GM18858 (cell line): ENCODE measurements around the gene PRF1.
A peak's percentile ranks its signal among the peaks of the same experiment; 100 is the strongest.
"Not testable (repeated sequence)": the region's sequence is repeated elsewhere in the genome, so short reads cannot be mapped to it uniquely, and the experiment has no call there.

ENCODE experiments used
- ATAC-seq: cut with Tn5 transposase; IDR thresholded peaks from one replicate; pipeline ENCODE4 v1.9.1; 2021; ENCODE audit not compliant: unreplicated experiment

Gene PRF1

DNA sequence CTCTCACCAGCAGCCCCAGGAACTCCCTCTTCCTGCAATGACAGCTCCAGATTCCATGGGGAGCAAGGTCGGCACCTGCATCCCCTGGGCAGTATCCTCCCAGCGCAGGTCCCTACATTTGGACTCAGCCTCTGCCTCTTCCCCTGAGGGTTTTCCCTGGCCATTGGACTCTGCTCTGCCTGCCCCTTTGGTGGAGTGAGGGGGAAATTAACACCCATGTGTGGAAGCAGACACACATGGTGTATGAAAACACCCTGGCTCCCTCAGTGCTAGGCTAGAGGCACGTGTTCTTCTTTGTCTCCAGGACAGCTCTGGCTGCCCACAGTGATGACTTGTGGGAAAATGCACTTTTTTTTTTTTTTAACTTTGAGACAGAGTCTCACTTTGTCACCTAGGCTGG lies 8.4 kb downstream of the PRF1 start:
- no peak for ATAC-seq

DNA sequence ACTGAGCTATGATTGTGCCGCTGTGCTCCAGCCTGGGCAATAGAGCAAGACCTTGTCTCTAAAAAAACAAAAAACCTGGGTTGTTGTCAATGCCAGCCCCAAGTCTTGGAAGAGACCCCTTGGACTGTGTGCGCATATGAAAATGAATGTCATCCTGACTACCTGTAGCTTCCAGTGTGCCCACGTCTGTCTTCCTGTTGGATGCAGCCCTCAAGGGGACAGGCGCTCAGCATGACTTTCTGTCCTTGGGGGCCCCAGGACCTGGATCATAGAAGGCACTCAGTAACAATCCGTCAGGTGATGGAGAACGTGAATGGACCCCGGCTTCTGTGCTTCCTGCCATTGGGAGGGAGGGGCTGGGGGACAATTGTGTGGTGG lies 9.0 kb downstream of the PRF1 start:
- ATAC-seq, result no peak

DNA sequence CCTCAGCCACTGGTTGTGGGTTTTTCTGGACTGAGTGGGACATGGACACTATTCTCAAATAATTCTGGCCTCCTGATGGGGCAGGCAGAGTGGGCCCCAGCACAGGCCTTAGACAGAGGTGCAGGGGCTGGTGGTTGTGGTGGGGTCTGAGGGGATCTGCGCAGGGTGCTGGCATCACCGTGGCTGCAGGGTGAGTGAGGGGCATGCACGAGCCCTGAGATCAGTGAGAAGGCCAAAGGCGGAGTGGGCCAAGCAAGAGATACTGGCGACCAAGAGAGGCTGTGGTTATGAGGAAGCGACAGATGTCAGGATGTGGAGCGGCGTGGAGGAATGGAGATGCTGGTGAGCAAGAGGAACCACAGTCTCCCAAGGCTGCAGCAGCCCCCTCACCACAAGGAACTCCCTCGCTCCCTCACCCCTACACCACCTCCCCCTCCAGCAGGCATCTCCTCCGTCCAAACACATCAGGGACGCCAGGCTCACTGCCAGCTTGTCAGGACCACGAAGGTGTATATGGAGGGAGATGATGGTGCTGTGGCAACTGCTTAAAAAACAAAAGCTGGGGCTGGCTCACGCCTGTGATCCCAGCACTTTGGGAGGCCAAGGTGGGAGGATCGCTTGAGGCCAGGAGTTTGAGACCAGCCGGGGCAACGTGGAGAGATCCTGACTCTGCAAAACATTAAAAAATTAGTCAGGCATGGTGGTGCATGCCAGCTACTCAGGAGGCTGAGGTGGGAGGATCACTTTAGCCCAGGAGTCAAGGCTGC lies 9.6 kb downstream of the PRF1 start:
- no peak for ATAC-seq

DNA sequence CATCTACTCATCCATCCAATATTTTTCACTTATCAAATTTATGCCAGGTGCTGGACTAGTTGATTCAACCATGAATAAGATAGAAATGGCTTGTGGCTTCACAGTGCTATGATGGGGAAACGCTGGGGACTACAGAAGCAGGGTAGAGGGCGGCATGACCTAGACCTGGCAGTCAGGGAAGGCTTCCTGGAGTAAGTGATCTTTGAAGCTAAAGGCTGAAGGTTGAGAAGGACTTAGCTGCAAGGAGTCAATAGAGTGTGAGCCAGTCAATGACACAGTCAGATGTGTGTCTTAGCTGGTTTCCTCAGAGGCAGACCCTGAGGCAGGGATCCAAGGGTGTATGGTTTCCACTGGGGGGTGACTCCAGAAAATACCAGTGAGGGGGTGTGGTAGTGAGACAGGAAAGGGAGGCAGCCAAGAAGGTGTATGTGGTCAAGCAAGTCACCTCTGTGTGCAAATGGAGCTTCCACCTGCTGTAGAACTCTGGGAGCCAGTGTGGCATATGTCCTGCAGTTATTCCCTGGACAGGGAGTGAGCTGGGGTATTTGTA lies 10.3 kb downstream of the PRF1 start:
- no peak for ATAC-seq

DNA sequence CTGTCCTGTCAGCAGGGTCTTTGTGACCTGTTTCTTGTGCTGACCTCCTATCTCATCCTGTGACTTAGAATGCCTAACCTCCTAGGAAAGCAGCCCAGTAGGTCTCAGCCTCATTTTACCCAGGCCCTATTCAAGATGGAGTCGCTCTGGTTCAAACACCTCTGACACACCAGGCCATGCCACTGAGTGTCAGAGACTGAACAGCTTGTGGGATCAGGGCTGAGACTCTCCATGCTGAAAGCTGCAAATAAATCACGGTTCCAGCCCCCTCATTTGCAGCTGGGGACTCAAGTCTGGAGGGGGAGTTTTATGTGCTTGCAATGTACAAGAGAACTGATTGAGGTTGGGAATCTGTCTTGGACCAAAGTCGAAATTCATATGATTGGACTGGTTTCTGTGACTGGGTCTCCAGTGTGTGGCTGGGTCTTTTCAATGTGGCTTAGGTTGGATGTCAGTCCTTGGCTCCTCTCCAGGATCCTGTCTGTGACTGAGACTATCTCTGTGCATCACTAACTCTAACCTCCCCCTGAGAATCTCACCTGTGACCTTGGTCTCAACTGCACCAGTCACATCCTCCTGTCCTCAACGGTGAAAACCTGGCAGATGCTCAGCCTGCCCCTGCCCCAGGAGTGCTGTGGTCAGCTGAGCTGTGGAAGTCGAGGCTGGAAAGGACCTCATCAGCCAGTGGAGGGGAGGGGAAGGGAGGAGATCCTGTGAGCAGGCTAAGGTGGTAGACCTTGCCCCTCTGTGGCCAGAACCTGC lies 11.7 kb downstream of the PRF1 start:
- no peak for ATAC-seq

DNA sequence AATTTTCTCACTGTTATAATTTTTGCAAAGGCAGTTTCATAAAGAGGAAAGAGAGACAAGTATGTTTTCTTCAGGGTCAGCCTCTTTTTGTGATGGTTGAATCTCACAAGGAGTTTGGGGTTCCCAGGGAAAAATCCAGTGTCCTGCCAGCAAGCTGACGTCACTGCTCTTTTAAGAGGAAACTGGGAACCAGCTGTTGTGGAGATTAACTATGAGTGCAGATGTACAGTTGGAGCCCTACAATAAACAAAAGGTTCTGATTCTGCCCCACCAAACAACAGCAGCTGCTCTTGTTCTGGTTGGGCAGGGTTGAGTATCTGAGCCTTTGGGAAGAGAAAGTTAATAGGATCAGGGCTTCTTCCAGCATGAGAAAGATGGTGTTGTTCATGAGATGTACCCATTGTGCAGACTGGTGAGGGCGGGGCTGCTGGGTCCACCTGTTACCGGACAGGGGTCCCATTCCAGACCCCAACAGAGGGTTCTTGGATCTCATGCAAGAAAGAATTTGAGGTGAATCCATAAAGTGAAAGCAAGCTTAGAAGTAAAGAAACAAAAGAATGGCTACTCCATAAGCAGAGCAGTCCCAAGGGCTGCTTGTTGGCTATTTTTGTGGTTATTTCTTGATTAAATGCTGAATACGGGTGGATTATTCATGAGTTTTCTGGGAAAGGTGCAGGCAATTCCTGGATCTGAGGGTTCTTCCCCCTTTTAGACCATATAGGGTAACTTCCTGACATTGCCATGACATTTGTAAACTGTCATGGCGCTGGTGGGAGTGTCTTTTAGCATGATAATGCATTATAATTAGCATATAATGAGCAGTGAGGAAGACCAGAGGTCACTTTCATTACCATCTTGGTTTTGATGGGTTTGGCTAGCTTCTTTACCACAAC lies 12.5 kb downstream of the PRF1 start:
- ATAC-seq, result no peak

DNA sequence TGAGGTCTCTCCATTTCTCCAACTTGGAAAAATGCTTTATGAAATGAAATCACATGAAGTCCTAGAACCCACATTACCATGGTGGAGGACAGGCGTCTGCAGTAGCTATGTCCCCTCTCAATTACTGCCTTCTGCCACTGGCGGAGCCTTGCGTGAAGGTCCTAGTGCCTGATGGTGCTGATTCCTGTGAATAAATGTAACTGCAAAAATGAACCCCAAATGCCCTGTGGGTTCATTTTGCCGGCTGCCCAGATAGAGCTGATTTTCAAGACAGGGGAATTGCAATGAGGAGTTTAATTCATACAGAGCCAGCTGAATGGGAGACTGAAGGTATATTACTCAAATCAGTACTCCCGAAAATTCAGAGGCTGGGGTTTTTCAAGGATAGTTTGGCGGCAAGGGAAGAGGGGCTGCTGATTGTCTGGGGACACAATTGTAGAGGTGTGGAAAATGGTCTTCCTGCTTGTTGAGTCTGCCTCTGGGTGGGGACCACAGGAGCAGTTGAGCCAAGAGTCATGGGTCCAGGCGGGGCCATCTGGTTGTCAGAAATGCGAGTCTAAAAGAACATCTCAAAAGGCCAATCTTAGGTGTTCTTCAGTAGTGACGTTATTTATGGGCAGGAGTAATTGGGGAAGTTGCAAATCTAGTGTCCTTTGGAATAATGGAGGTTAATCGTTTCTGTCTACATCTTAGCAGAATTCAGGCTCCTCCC lies 13.5 kb downstream of the PRF1 start:
- no peak for ATAC-seq

DNA sequence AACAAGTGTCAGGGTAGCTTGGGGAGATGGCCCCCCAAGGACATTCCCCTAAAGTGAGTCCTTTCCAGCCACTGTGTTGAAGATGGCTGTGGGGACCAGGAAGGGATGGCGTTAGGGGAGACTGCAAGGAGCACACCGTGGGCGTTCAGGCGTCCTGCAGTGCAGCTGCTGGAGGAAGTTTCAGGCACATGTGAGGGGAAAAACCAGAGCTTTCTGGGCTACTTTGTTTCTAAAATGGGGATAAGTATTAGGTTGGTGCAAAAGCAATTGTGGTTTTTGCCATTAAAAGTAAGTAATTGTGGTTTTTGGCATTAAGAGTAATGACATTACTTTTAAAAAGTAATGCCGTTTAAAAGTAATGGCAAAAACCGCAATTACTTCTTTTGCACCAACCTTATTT lies 14.3 kb downstream of the PRF1 start:
- no peak for ATAC-seq

DNA sequence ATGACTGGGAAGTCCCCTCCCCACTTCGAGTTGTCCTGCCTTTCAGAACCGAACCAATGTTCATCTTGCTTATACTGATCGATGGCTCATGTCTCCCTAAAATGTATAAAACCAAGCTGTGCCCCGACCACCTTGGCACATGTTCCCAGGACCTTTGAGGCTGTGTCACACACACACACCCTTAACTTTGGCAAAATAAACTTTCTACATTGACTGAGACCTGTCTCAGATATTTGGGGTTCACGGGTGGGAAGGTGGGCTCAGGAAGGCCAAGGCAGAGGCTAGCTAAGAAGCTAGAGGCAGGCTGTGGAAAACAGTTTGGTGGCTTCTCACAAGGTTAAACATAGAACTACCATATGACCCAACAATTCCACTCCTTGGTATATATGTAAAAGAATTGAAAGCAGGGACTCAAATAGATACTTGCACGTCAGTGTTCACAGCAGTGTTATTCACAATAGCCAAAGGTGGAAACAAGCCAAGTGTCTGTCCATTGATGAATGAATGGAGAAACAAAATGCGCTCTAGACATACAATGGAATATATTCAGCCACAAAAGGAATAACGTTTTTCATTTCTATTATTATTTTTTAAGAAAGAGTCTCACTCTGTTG lies 15.4 kb downstream of the PRF1 start:
- peak; percentile 81 for ATAC-seq

DNA sequence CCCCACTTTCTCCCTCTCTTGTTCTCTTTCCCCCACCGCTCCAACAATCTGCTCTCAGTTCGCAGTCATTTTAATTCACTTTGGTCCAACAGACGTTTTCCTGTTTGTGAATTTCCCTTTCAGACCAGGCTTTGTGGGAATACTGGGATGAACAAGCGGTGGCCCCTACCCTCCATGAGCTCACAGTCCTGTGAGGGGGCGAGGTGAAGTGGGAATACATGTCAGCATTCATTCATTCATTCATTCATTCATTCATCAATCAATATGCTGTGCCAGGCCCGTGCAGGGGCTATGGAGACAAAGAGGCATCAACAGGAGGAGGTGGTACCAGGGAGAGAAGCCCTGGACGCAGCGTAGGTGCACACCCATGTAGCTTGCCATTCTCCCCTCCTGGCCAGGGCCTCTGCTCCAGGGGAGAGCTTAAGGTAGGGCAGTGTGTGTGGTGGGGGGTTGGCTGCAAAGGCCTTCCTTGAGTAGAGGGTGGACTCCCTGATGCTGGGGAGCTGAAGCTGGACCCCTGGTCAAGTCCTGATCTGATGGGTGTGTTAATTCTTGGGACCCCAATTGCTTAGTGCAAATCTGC lies 16.1 kb downstream of the PRF1 start:
- no peak for ATAC-seq

DNA sequence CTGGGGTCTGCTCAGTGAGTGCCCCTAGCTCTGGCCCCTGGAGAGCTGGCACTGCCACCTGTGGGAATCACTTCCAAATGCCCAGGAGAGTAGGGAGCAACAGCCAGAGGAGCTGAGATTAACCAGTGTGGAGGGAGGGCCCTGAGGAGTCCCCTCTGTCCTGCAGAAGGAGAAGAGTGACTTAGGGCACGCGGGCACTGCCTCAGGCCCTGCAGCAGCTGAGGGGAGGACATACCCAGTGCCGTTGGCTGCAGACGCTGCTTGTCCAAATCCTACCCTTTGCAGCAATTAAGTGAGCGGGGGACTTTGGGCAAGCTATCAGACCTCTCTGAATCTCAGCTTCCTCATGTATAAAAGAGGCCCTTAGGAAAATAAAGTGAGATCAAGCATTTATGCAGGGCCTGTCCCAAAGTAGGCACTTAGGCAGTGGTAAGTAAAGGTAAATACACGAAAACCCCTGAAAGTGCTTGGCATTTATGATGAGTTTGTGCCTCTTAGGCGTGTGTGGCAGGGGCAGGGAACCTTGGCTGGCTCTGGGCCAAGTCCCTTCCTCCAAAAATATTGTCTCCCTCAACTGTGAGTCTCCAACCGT lies 16.9 kb downstream of the PRF1 start:
- no peak for ATAC-seq

DNA sequence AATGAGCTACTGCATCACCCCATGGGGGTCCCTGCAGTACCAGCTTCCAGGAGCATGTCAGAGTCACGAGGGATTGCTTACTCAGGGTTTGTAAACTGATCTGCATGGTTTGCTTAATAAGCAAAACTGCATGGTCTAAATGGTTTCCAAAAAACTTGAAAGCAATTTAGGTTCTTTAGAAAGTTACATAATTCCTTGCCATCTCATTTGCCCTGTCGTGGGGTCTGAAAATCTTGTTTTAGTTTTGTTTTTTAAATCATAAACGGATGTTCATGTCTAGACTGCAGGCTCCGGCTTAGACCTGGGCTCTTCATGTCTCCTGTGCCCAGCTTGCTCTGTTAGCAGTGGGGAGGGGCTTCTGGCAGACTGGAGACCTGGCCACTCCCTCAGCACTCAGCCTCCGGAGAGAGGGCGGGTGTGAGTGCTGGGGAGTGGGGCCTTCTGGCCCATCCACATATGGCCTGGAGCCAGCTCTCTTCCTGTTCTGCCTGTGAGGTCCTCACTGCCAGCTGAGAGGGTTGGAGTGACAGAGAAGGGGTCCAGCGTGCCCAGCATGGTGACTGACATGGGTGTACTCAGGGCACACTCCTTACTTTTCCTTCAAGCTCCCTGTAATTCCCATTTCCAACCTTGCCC lies 17.5 kb downstream of the PRF1 start:
- ATAC-seq, result no peak

DNA sequence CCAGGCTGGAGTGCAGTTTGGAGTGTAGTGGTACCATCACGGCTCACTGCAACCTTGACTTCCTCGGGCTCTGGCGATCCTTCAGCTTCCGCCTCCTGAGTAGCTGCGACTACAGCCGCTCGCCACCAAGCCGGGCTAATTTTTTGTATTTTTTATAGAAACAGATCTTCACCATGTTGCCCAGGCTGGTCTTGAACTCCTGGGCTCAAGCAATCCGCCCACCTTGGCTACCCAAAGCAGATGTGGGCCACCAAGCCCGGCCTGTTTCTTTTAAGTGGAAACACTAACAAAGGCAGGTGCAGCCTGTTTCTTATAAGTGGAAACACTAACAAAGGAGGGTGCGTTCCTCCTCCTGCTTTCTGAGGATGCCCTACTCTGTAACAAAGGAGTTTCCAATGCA lies 18.2 kb downstream of the PRF1 start:
- ATAC-seq, result no peak

DNA sequence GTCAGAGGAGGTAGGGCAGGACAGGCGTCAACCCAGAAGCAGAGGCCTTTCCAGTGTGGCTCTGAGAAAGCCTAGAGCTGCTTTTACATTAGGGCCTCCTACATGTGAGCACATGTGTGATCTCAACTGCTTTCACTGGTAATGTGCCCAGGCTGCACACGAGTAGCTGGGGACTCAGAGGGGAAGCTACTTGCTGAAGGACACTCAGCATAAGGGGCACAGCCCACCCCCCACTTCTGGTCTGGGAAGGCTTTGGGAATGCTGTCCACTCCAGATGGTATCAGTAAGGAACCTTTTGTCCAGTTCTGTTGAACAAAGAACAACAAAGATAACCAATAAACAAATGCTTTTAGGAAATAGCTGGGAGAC lies 18.9 kb downstream of the PRF1 start:
- no peak for ATAC-seq

DNA sequence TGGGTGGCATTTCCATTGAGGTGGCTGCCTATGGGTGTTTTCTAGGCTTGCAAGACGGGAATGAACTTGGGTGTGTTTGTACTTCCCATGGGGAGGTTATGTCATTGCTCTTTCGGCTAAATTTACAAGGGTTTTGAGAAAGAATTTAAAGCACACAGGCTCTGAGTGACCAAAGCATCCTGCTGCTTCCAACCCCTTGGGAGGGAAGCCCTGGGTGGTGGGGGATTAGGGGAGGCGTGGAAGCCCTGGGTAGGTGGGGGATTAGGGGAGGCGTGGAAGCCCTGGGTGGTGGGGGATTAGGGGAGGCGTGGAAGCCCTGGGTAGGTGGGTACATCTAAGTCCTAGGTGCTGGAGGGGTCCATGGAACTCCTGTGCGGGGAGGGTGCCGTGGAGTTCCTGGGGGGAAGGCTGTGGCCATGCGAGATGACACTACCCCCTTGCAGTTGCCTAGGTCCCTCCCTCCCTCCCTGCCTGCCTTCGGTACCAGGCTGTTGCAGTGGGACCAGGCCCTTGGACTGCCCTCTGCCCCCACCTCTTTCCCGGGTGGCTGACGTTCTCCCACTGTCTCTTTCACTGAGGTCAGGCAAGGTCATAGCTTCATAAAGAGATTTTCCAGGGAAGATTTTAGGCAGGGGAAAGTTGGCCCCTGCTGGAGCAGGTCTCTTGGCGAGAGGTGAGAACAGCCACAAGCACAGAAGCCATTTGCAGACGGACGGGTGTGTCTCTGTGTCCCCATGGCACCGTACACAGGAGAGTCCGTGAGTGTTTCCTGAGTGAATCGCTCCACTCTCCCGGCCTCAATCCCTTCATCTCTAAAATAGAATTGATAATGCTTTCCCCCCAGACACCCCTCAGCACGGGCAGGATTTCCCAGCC lies 19.5 kb downstream of the PRF1 start:
- no peak for ATAC-seq

DNA sequence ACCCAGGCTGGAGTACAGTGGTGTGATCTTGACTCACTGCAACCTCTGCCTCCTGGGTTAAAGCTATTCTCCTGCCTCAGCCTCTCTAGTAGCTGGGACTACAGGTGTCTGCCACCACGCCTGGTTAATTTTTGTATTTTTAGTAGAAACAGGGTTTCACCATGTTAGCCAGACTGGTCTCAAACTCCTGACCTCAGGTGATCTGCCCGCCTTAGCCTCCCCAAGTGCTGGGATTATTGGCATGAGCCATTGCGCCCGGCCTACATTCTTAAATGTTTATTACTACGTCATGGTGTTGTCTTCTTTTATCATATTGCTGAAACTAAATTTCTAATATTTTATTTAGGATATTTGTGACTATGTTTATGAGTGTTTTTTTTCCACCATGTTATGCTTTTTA lies 21.4 kb downstream of the PRF1 start:
- not testable (repeated sequence) for ATAC-seq

DNA sequence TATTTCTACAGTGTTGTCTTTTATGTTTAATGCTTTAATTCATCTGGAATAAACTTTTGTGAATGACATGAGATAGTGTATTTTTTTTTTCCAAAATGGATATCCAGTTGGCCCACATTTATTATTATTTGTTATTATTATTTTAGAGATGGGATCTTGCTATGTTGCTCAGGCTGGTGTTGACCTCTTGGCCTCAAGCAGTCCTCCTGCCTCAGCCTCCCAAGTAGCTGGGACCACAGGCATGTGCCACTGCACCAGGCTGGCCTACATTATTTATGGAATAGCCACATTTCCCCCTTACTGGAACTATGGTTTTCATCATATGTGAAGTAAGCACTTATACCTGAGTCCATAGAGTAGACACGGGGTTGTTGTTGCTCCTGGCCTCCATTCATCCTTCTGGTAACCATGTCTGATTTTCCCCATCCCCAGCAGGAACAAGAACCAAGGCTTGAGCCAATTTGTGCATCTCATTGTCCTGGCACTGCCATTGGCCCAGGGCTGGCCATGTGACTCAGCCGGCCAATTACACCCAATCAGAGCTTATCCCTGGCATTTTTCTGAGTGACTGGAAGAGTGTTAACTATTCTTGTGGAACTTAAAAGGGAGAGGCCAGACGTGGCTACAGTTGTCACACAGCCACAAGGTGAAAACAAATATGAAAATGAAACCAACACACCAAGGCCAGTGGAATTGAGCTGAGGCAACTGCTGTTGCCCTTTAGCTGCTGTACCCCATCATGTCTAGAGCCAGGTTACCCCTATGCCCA lies 23.1 kb downstream of the PRF1 start:
- ATAC-seq, result no peak
